Ovary (tissue), 9 donors: ENCODE data around the gene EPAS1. TPM values are rescaled to one million over a fixed set of nuclear protein-coding genes. Genes with fewer than 3 reads are reported as not detected.

Experiments
- DNase-seq, 5 donors: peaks; one replicate each; pipeline ENCODE4 v3.0.0-alpha.2; 2019 to 2020
- H3K27ac ChIP-seq, 2 donors: fragments of 200-600 bp; one replicate each; pipeline versions ENCODE4 v1.5.1 to v1.8.0; 2019 to 2022
- H3K27me3 ChIP-seq: fragments of 200-600 bp; one replicate; pipeline ENCODE4 v1.8.0; 2022
- H3K36me3 ChIP-seq: fragments of 200-600 bp; sonication (generic); one replicate; pipeline ENCODE4 v1.5.1; 2019
- H3K4me1 ChIP-seq: one replicate; pipeline ENCODE4 v1.8.1; 2013; ENCODE audit warnings: mild to moderate bottlenecking, moderate library complexity; ENCODE audit not compliant: insufficient read depth
- H3K4me3 ChIP-seq: fragments of 200-600 bp; sonication (generic); one replicate; pipeline ENCODE4 v1.5.1; 2017
- H3K9me3 ChIP-seq, 2 donors: fragments of 200-600 bp in 1 of 2; sonication (generic) in 1 of 2; one replicate each; pipeline versions ENCODE4 v1.5.1 to v1.8.1; 2013 to 2019; ENCODE audit warnings: mild to moderate bottlenecking in 1 of 2, moderate library complexity in 1 of 2
- CTCF ChIP-seq, 3 donors: fragments of 450-650 bp in 2 of 3; fragments of 200-600 bp in 1 of 3; IDR thresholded peaks; one replicate each; pipeline versions ENCODE4 v1.5.1 to v1.8.0; 2016 to 2022; ENCODE audit warnings: antibody characterized with exemption in 3 of 3, mild to moderate bottlenecking in 1 of 3
- EP300 ChIP-seq: sonication (generic); formaldehyde crosslinking; IDR thresholded peaks from one replicate; pipeline ENCODE4 v1.6.1; 2017; ENCODE audit warnings: antibody characterized with exemption
- POLR2A ChIP-seq: fragments of 450-650 bp; IDR thresholded peaks from one replicate; pipeline ENCODE4 v1.6.1; 2017; ENCODE audit warnings: antibody characterized with exemption, mild to moderate bottlenecking, moderate library complexity
- WGBS, 3 donors: extraction: QIAGEN DNeasy Blood & Tissue Kit in 1 of 3; methylation state at CpG; one replicate each; pipeline versions ENCODE4 v1.1.5 to v1.1.7; 2013 to 2017; 5-methylcytosine and 5-hydroxymethylcytosine counted together
- intact Hi-C, 4 donors: fragments of 100-400 bp; cut with DNase I; formaldehyde crosslinking; loops; one replicate each; pipeline versions ENCODE4 v1.11.0 to v1.15.1; 2022 to 2023
- polyA plus RNA-seq, 2 donors: library from polyadenylated mRNA; stranded (reverse); fragments of 200-250 nt in 1 of 2; fragments of 350-450 nt in 1 of 2; fragmentation: Illumina TruSeq in 1 of 2; extraction: RNeasy Lipid Tissue Mini Kit (QIAGEN cat#74804) in 1 of 2; gene quantifications; one replicate each; pipeline ENCODE4 v1.2.3, GENCODE V29; 2013 to 2014
- total RNA-seq, 7 donors: library from RNA; depleted of rRNA in 2 of 7; stranded (reverse); fragments of >200 nt in 2 of 7; fragmentation: NEBNext Ultra II Directional in 3 of 7; extraction: Animal tissue kit (Norgen Biotek cat#: 25700) in 3 of 7; gene quantifications; one replicate each; pipeline versions ENCODE4 v1.1.0 to v1.2.4, GENCODE V29; 2016 to 2023
- donor health status: DM: no; HTN: no; CAD: no; lungs with moderate emphysema.
- donor health status: DM: no; HTN: no; CAD: no.
- donor health status: Bipolar disorder and iron deficiency.
- donor health status: DM: yes; HTN: yes; CAD: no.
- donor health status: DM: no; HTN: no; CAD: no.
- donor health status: DM: yes; HTN: yes; CAD: no.

EPAS1 gene
- total and polyA plus RNA-seq, 9 donors: 63.1 to 258 (median 82.7) TPM

GRCh38 chr2:46353509-46353908, 56.3 kb downstream of the EPAS1 start:
- DNase-seq: no peak
- intact Hi-C loops: no loop called here
- Histone ChIP-seq H3K27ac (no peak overlapping the region), H3K9me3 (no peaks in the 10 kb centered on the region), H3K27me3 (no peaks in the 10 kb centered on the region), H3K36me3 (no peaks in the 10 kb centered on the region), H3K4me3 (no peak overlapping the region), H3K4me1 (no peaks in the 10 kb centered on the region)
- 96 to 99% (median 98%) methylated on average over 6 of the region's 6 CpGs for WGBS, 3 donors
- TF ChIP-seq POLR2A (no peak), CTCF (IDR thresholded peaks at IDR 0.05) (no peak), EP300 (no peak)

DNA sequence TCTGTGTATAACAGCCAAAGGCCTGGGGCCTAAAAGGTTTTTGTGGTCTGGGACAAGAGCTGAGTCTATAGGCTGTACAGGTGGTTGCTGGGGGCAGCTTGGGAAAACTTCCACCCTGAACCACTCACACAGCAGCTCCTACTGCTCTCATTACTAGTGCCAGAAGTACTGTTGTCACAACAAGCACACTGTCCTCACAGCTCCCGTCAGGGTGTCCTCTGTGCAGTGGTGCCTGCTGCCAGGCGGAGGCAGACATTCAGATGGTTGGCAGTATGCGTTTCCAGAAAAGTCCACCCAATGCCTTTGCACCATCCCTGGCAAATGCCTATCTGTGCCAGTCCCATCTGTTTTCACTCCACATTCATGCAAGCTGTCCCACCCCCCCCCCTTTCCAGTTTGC, 58.5 kb downstream of the EPAS1 start:
- H3K4me3 ChIP-seq: no peak overlapping the region
- no peaks in the 10 kb centered on the region for H3K36me3 ChIP-seq
- TF ChIP-seq POLR2A (no peak), EP300 (no peak), CTCF (IDR thresholded peaks at IDR 0.05) (no peak)
- no peaks in the 10 kb centered on the region for H3K9me3 ChIP-seq
- H3K27ac ChIP-seq: no peak overlapping the region
- WGBS, 3 donors: 95 to 100% (median 98%) methylated on average over 3 of the region's 3 CpGs
- intact Hi-C loops: no loop called here
- no peaks in the 10 kb centered on the region for H3K27me3 ChIP-seq
- DNase-seq: no peak
- no peaks in the 10 kb centered on the region for H3K4me1 ChIP-seq

GRCh38 chr2:46356991-46357390, 59.8 kb downstream of the EPAS1 start:
- intact Hi-C loops: no loop called here
- no peaks in the 10 kb centered on the region for H3K9me3 ChIP-seq
- no peaks in the 10 kb centered on the region for H3K36me3 ChIP-seq
- 98 to 100% (median 100%) methylated on average over 1 of the region's 1 CpG for whole genome bisulfite sequencing, 3 donors
- H3K27me3 ChIP-seq: no peaks in the 10 kb centered on the region
- no peak overlapping the region for H3K4me3 ChIP-seq
- no peak for DNase-seq
- TF ChIP-seq POLR2A (no peak), CTCF (IDR thresholded peaks at IDR 0.05) (no peak), EP300 (no peak)
- no peaks in the 10 kb centered on the region for H3K4me1 ChIP-seq
- H3K27ac ChIP-seq: no peak overlapping the region

DNA sequence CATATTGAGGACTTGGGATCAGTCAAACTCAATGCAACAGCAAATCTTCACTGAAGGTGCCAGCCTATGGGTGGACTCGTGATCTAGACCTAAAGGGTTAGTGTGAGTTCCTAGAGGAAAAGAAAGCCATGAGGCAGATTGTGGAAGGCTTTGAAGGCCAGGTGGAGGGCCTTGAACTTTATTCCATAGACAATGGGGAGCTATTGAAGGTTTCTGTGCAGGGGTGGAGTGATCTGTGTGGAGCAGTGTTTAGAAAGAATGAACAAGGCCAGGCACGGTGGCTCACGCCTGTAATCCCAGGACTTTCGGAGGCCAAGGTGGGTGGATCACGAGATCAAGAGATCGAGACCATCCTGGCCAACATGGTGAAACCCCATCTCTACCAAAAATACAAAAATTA, 61.5 kb downstream of the EPAS1 start:
- no peak overlapping the region for H3K27ac ChIP-seq
- intact Hi-C loops: no loop called here
- no peaks in the 10 kb centered on the region for H3K27me3 ChIP-seq
- 92 to 97% (median 93%) methylated on average over 6 of the region's 6 CpGs for WGBS, 3 donors
- H3K36me3 ChIP-seq: no peaks in the 10 kb centered on the region
- no peak for DNase-seq
- no peak for TF ChIP-seq CTCF (IDR thresholded peaks at IDR 0.05)
- no peak for TF ChIP-seq POLR2A
- no peak for TF ChIP-seq EP300
- no peaks in the 10 kb centered on the region for H3K9me3 ChIP-seq
- H3K4me3 ChIP-seq: no peak overlapping the region
- no peaks in the 10 kb centered on the region for H3K4me1 ChIP-seq
